Lower lobe of right lung (tissue), 2 donors: ENCODE measurements around the gene TMEM141. TPM values are rescaled to one million over a fixed set of nuclear protein-coding genes. Genes with fewer than 3 reads are reported as not detected.
"Not testable (repeated sequence)": the region's sequence is repeated elsewhere in the genome, so short reads cannot be mapped to it uniquely, and the experiment has no call there.

ENCODE experiments used
- ATAC-seq, 2 donors: fragments of 200-7000 bp; cut with Tn5 transposase; one replicate each; pipeline ENCODE4 v1.9.1; 2020 to 2022; ENCODE audit warnings: mild to moderate bottlenecking in 2 of 2, moderate library complexity in 2 of 2
- DNase-seq: peaks from one replicate; pipeline ENCODE4 v3.0.0-alpha.2; 2020
- H3K27ac ChIP-seq: fragments of 200-600 bp; one replicate; pipeline ENCODE4 v1.8.0; 2022
- H3K27me3 ChIP-seq: fragments of 200-600 bp; one replicate; pipeline ENCODE4 v1.8.0; 2022; ENCODE audit warnings: low read depth
- H3K36me3 ChIP-seq: fragments of 200-600 bp; one replicate; pipeline ENCODE4 v1.8.0; 2022; ENCODE audit warnings: mild to moderate bottlenecking
- H3K4me1 ChIP-seq: fragments of 200-600 bp; one replicate; pipeline ENCODE4 v1.8.0; 2022
- H3K4me3 ChIP-seq: fragments of 200-600 bp; one replicate; pipeline ENCODE4 v1.8.0; 2022; ENCODE audit warnings: mild to moderate bottlenecking
- H3K9me3 ChIP-seq: fragments of 200-600 bp; one replicate; pipeline ENCODE4 v1.8.0; 2022
- intact Hi-C: fragments of 100-400 bp; cut with DNase I; formaldehyde crosslinking; loops from one replicate; pipeline ENCODE4 v1.11.0; 2022
- total RNA-seq: library from RNA; stranded (reverse); fragmentation: NEBNext Ultra II Directional; extraction: Animal tissue kit (Norgen Biotek cat#: 25700); gene quantifications from one replicate; pipeline ENCODE4 v1.2.1, GENCODE V29; 2021
- TF ChIP-seq, protein P1 (sequence below): fragments of 200-600 bp; IDR thresholded peaks from one replicate; pipeline ENCODE4 v1.8.0; 2022; ENCODE audit warnings: antibody characterized with exemption, mild to moderate bottlenecking
- donor health status: DM: no; HTN: yes; CAD: no; lungs with severe emphysema.

TMEM141 gene
- total RNA-seq, 1 donor from 2014 or later, result 57.2 TPM

GRCh38 chr9:136831002-136831719 lies 40.0 kb downstream of the TMEM141 start:
- no peak for DNase-seq

DNA sequence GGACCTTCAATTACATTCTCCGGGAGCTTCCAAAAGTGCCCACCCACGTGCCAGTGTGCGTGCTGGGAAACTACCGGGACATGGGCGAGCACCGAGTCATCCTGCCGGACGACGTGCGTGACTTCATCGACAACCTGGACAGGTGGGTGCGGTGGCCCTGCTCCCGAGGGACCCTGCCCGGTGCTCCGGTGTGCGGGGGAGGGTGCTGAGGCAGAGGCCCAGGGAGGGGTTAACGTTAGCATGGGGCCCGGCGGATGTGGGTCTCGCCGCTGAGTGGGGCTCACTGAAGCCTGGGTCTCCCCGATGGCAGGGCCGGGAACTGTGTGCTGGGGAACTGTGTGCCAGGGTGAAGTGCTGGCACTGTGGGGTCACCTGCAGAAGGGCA lies 40.6 kb downstream of the TMEM141 start:
- DNase-seq (no peak), ATAC-seq (no peak)
- TF ChIP-seq, protein P1, sequence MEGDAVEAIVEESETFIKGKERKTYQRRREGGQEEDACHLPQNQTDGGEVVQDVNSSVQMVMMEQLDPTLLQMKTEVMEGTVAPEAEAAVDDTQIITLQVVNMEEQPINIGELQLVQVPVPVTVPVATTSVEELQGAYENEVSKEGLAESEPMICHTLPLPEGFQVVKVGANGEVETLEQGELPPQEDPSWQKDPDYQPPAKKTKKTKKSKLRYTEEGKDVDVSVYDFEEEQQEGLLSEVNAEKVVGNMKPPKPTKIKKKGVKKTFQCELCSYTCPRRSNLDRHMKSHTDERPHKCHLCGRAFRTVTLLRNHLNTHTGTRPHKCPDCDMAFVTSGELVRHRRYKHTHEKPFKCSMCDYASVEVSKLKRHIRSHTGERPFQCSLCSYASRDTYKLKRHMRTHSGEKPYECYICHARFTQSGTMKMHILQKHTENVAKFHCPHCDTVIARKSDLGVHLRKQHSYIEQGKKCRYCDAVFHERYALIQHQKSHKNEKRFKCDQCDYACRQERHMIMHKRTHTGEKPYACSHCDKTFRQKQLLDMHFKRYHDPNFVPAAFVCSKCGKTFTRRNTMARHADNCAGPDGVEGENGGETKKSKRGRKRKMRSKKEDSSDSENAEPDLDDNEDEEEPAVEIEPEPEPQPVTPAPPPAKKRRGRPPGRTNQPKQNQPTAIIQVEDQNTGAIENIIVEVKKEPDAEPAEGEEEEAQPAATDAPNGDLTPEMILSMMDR, result no peak
- H3K9me3 ChIP-seq, result no peaks in the 10 kb centered on the region
- H3K4me1 ChIP-seq, result no peaks in the 10 kb centered on the region
- no peak overlapping the region for H3K27ac ChIP-seq
- no peak overlapping the region for H3K4me3 ChIP-seq
- H3K27me3 ChIP-seq, result no peaks in the 10 kb centered on the region
- peaks cover 71% of the 10 kb centered on the region for H3K36me3 ChIP-seq
- intact Hi-C loops, result no loop called here

More at GRCh38 chr9:136831002-136831719, 40.0 kb downstream of the TMEM141 start:
- Histone ChIP-seq H3K36me3 (peaks cover 72% of the 10 kb centered on the region), H3K4me1 (no peaks in the 10 kb centered on the region), H3K27ac (no peak overlapping the region), H3K27me3 (no peaks in the 10 kb centered on the region), H3K4me3 (no peak overlapping the region), H3K9me3 (no peaks in the 10 kb centered on the region)
- TF ChIP-seq, protein P1, result no peak
- intact Hi-C loops, result no loop called here
- ATAC-seq, result no peak

- DNase-seq (no peak), ATAC-seq (no peak)
- Histone ChIP-seq H3K27ac (no peak overlapping the region), H3K9me3 (no peaks in the 10 kb centered on the region), H3K4me3 (no peak overlapping the region), H3K4me1 (no peaks in the 10 kb centered on the region), H3K27me3 (no peaks in the 10 kb centered on the region), H3K36me3 (peaks cover 62% of the 10 kb centered on the region)
- TF ChIP-seq, protein P1, result no peak
- intact Hi-C loops, result no loop called here
Observed at GRCh38 chr9:136832581-136832980, 41.4 kb downstream of the TMEM141 start.

DNA sequence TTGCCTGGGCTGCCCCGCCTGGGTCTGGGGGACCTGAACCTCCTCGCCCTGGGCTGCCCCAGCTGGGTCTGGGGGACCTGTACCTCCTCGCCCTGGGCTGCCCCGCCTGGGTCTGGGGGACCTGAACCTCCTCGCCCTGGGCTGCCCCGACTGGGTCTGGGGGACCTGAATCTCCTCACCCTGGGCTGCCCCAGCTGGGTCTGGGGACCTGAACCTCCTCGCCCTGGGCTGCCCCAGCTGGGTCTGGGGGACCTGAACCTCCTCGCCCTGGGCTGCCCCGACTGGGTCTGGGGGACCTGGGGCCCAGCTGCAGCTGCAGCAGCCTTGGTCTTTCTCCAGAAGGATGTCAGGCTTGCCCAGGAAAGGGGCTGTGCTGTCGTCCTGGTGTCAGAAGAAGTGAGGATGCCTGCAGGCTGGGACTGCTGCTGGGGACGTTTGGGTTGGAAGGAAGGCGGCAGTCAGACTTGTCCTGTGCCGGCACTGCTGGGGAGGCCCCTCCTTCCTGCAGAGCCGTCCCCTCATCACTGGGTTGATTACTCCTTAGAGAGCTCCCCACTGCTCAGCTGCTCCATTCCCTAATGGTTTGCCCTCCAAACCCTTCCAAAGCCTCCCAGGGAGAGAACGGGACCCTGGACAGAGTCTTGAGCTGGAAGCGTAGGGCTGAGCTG lies 42.4 kb downstream of the TMEM141 start:
- H3K27me3 ChIP-seq, intact Hi-C loops, DNase-seq, H3K9me3 ChIP-seq, H3K27ac ChIP-seq, ATAC-seq, H3K4me1 ChIP-seq, H3K4me3 ChIP-seq: not testable (repeated sequence)
- H3K36me3 ChIP-seq, result peaks cover 60% of the 10 kb centered on the region

- Histone ChIP-seq H3K27me3 (no peaks in the 10 kb centered on the region), H3K4me3 (no peak overlapping the region), H3K9me3 (no peaks in the 10 kb centered on the region), H3K27ac (no peak overlapping the region), H3K36me3 (peaks cover 60% of the 10 kb centered on the region), H3K4me1 (no peaks in the 10 kb centered on the region)
- ATAC-seq (no peak), DNase-seq (no peak)
- intact Hi-C loops, result no loop called here
- TF ChIP-seq, protein P1, result no peak
Observed at GRCh38 chr9:136835162-136835931, 44.2 kb downstream of the TMEM141 start.
